ENCODE results near the gene SUMF1.

DNA sequence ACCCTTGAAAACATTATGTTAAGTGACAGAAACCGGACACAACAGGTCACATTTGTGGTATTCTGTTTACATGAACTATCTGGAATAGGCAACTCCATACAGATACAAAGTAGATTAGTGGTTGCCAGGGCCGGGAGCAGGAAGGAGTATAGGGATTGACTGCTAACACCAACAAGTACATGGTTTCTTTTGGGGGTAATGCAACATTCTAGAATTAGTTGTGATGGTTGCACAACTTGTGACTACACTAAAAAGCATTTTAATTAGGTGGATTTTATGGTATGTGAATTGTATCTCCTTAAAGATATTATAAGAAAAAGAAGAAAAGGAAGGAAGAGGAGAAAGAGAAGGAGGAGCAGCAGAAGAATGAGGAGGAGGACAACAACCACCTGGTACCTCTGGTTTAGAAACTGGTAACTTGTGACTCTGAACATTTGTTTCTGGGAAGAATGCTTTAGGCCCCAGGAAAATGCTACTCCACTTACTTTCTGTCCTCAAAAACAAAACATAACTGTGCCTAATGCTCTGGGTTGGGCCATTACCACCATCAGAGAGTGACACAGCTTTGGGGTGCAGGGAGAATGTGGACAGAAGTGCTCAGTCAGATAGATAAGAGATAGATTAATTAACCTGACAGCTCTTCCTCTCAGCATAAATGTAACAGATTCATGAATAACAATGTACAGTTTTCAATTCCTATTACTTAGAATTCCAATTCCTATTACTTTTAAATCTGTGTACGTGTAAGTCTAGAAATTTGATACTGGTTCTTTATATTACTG is 143.6 kb downstream of the SUMF1 start:
- no peak for TF ChIP-seq EZH2 (IDR thresholded peaks at IDR 0.05; ENCODE audit: low read length)
- TF ChIP-seq, protein P1, sequence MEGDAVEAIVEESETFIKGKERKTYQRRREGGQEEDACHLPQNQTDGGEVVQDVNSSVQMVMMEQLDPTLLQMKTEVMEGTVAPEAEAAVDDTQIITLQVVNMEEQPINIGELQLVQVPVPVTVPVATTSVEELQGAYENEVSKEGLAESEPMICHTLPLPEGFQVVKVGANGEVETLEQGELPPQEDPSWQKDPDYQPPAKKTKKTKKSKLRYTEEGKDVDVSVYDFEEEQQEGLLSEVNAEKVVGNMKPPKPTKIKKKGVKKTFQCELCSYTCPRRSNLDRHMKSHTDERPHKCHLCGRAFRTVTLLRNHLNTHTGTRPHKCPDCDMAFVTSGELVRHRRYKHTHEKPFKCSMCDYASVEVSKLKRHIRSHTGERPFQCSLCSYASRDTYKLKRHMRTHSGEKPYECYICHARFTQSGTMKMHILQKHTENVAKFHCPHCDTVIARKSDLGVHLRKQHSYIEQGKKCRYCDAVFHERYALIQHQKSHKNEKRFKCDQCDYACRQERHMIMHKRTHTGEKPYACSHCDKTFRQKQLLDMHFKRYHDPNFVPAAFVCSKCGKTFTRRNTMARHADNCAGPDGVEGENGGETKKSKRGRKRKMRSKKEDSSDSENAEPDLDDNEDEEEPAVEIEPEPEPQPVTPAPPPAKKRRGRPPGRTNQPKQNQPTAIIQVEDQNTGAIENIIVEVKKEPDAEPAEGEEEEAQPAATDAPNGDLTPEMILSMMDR (optimal IDR thresholded peaks at IDR 0.05 in 1 of 3, IDR thresholded peaks at IDR 0.05 in 1 of 3, conservative IDR thresholded peaks at IDR 0.05 in 1 of 3; ENCODE audit: extremely low read depth in 1 of 3, insufficient read depth in 2 of 3, low read length in 3 of 3): no peak

Measured in keratinocyte (primary cell).